COR-L47 (cell line): ENCODE results near the gene SLC43A1.

ENCODE experiments used
- DNase-seq: peaks from one replicate; lab custom pipeline; 2025; lab: John Stamatoyannopoulos, UW

The SLC43A1 gene

DNA sequence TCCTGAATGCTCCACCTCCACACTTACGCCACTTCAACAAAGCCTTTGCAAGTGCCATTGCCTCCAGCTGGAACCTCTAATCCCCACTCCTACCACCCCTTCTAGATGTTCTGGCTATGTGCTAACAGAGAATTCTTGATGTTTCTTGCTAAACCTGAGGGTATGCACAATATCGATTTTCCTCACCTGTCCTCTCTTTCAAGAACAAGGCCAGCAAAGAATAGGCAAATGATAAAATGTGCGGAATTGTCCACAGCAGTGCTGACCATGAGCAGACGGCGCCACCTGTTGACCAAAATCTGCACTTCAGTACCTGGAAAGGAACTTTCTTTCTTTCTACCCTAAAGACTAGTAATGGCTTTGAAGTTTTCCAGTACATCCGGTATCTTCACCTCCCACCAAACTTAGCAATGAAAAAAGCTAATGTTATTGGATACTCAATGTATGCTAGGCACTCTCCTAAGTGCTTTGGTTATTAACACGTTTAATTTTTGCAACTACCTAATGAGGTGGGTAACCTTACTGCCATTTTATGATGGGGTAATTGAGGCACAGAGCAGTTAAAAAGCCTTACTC lies 11.6 kb upstream of the SLC43A1 start:
- peak; percentile 54 for DNase-seq

DNA sequence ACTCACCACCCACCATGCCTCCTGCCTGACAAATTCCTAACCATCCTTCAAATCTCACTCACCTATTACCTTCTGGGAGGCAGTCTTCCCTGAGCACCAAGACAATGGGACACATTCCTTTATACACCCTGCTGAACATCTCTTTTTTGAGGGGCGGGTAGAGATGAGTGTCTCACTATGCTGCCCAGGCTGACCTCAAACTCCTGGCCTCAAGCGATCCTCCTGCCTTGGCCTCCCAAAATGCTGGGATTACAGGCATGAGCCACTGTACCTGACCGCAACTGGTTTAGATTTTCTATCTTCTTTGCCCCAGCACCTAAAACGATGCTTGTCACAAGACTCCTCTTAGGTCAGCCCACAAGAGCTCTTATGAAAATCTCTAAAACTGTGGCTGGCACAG lies 7.9 kb upstream of the SLC43A1 start:
- DNase-seq, result no peak

DNA sequence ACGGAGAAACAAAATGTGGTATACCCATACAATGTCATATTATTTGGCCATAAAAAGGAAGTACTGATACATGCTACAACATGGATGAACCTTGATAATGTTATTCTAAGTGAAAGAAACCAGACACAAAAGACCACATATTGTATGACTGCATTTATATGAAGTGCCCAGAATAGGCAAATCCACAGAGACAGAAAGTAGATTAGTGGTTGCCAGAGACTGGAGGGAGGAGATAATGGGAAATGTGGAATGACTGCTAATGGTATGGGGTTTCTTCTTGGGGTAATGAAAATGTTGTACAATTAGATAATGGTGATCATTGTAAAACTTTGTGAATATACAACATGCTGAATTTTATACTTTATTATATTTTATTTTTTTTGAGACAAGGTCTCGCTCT lies 5.6 kb upstream of the SLC43A1 start:
- DNase-seq, result no peak

DNA sequence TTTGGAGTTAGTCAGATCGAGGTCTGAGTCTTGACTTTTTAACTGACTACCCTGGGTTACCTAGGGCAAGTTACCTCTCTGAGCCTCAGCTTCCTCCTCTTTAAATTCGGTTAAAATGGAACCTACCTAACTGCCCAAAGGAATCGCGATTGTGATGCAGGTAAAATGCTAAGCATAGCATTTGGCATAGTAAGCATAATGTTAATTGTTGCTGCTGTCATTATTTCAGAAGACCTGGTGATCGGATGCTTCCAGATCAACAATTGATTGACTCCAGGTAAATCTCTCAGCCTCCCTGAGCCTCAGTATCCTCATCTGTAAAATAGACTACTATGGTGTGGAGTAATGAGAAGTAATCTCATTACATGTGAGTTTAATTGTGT lies 550 bp upstream of the SLC43A1 start:
- DNase-seq, result no peak

DNA sequence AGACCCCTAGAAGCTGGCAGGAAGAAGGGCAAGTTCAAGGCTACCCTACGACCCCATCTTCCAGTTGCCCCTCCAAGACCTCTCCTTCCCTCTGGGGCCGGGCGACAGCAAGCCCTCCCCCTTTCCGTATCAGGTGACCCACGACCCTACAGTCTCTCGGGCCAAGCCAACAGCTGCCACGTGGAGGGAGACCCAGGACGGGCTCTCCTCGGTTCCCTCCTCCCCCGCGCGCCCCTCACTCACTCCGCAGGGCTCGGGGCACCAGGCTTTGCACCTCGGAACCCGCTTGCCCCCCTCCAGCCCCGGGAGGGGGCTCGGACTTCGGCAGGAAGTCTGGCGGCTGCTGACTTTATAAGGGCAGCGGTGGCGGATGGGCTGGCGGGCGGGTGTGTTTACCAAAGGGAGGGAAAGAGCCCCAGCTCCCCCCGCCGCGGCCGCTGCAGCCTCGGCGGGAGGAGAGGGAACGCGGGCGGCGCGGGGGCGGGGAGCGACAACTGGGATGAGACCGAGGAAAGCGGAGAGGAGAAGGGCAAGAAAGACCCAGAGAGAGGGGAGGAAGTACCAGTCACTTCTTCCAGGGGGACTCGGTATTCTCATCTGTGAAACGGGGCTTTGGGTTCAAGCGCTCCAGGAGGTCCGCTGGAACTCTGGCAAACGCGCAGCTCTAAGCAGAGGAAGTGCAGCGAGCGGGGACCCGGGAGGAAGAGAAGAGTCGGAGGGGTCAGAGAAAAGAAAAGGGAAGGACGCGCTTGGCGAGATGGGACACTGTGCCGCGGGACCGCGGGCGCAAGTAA lies 767 bp downstream of the SLC43A1 start:
- peak; percentile 22 for DNase-seq

DNA sequence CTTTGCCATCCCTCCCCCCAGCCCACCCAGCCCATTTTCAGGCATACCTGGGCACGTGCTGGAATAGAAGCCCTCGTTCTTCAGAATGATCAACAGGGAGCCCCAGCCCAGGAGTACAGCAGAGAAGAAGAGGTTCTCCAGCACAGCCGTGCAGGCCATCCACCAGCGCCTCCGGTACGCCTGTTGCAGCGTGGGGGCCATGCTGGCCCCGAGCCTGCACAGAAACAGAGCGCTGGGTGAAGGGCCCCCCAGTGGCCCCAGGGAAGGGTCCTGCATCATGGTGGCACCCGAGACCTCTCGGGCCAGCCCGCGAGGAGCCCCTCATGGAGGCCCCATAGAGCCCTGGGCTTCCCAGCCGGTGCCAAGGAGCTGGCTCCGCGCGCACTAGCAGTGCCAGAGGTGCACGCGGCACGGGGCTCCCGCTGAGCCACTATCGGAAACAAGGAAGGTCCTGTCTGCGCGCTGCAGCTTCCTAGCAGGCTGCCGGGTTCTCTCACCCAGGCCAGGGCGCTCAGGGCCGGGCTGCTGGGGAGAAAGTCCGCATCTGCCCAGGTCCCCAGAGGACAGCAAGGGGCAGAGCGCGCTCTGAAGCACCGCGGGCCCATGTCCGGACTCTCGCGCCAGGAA lies 1.5 kb downstream of the SLC43A1 start:
- peak; percentile 60 for DNase-seq

DNA sequence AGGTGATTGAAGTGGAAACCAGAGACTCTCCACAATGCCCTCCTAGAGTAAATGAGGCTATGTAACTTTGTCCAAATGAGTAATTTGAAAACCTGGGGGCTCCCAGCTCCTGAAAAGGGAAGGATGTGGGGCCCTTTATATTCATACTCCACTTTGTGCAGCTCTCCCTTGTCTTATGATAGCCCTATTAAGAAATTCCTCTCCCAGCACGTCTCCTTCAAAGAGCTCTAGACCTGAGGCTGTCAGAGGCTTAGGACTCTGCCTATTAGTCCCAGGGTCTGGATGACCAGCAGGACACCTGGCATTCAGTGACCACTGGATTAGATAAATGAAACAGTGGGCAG lies 2.1 kb downstream of the SLC43A1 start:
- DNase-seq, result no peak

DNA sequence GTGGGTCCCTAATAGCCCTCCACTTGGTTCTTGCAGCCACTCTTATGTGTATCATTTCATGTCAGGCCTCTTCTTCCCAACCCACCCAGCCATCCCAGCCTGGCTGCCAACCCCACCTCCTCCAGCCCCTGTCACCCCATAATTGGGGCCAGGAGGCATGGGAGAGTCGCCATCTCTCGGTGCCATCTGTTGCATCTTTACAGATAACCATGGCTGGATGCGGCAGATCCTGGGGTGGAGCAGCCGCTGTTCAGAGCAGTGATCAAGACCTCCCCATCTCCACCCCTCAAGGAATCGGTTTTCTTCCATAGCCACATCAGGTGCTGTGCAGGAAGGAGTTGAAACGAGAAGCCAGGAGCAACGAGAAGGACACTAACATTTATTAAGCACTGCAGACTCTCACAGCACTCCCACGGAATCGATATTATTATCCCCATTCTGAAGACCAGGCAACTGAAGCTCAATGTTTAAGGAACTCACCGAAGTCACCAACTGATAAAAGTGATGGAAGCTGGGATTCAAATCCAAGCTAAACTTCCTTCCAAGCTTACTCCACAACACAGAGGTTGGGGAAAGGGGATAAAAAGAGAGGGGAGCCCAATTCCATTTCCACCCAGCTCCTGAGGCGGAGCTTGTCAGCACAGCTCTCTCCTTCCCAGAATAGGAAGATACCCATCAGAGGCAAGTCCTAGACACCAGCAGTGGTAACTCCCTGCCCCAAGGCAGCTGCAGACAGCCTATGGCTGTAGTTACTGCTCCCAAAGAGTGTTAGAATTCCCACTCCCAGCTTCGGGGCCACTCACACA lies 2.7 kb downstream of the SLC43A1 start:
- no peak for DNase-seq

DNA sequence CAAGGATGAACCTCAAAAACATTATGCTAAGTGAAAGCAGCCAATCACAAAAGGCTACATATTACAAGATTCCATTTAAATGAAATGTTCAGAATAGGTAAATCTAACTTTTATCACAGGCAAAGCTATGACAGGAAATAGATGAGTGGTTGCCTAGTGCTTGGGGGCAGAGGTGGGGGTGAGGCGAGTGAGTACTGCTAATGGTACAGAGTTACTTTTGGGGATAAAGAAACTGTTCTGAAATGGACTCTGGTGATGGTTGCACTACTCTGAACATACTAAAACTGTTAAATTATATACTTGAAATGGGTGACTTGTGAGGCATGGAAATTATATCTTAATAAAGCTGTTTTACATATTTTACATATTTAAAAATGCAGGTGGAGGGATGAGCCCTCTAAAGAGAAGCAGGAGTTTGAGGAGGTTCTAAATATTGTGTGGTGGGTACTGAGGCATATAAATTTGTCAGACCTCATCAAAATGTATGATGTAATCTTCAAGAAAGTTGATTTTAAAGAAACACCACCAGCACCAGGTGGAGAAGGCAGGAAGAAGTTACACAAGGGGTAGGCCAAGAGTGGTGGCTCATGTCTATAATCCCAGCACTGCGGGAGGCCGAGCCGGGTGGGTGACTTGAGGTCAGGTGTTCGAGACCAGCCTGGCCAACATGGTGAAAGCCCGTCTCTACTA lies 3.6 kb downstream of the SLC43A1 start:
- DNase-seq, result no peak

DNA sequence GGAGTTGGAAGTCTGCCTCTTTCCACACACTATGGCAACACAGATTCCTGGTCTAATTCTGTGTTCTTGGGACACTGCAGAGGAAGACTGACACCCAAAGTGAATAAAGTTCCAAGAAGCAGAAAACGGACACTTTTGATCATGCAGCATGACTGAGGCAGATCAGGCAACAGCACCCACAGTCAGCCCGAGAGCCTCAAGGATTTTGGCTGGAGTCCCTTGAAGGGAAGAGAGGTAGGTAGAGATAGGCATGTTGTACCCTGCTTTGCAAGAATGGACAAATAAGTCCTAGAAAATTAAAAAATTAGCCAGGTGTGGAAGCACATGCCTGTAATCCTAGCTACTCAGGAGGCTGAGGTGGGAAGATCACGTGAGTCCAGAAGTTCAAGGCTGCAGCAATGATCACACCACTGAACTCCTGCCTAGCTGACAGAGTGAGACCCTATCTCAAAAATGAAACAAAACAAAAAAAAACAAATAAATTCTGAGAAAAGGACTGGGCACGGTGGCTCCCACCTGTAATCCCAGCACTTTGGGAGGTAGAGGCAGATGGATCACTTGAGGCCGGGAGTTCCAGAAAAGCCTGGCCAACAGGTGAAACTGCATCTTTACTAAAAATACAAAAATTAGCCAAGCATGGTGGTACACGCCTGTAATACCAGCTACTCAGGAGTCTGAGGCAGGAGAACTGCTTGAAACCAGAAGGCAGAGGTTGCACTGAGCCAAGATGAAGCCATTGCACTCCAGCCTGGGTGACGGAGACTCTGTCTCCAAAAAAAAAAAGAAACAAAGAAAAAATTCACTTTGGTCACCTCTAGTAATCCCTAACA lies 6.9 kb downstream of the SLC43A1 start:
- DNase-seq, result no peak

DNA sequence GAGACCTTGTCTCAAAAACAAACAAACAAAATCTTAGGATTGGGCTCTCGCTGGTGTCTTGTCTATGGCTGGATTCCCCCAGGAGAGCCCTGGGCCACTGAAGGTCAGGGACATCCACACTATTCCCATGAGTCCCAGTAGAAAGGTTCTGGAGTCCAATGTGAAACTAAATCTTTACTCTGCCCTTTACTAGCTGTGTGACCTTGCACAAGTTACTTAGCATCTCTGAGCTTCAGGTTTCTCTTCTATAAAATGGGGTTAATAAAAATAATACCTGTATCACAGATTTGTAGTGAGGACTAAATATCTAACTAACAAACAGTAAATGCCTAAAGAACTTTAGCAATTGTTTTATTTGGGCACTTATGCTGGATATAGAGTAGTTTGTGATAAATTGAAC lies 9.0 kb downstream of the SLC43A1 start:
- no peak for DNase-seq

DNA sequence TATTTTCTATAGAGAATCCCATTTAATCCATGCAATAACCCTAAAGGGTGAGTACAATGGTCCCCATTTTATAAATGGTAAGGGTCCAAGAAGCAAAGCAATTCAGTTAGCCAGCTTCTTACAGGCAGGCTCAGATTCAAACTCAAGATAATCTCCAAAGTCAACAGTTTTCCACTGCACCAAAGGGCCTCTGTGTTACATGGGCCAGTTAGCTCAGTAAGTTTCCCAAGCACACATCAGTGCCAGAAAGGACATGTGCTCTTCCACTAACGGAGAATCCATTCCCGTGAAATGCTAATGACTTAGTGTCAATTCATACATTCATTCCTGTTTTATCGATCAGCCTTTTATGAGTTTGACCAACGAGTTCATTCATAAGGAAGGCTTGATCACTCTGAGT lies 11.0 kb downstream of the SLC43A1 start:
- no peak for DNase-seq

DNA sequence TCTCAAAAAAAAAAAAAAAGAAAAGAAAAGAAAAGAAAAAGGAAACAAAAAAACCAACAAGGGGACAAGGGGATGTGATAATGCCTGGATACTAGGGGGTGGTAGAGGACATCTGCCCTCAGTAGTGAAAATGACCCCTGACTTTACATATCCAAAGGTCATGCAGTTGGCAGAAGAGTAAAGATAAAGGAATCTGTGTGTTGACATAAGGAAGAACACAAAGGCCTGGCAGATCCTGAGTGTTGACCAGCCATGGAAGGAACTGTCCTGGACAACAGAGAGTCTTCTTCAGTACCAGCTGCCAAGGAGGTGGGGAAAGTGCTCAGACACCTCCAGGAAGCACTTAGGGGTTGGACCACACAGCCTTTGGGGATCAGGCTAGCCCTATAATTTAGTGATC lies 12.6 kb downstream of the SLC43A1 start:
- DNase-seq, result no peak

DNA sequence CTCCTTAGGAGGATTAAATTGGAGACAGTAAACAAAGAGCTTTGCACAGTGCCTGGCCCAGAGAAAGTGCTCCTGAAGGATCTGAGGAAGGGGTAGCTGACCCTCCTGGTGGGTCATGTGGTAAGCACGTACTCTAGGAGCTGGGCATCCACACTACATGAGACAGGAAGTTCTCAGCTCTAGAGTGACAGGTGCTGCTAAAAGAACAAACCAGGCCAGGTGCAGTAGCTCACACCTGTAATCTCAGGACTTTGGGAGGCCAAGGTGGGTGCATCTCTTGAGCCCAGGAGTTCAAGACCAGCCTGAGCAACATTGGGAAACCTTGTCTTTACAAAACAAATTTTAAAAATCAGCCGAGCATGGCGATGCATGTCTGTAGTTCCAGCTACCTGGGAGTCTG lies 13.1 kb downstream of the SLC43A1 start:
- no peak for DNase-seq

DNA sequence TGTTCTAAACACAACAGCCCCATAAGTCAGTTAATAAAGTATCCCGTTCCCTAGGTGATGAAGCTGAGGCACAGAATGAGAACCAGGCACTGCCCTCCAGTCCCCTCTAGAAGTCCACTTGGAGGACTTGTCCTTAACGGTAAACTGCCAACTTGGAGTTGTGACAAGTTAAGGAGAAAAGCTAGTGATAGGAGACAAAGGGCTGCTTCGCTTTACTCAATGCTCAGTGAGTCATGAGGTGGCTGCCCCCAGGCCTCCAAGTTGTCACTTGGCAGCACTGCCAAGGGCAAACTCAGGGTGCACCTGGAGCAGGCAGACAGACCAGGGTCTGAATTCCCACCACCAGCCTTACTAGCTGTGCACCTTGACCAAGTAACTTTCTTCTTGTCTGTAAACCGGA lies 13.5 kb downstream of the SLC43A1 start:
- DNase-seq, result no peak

DNA sequence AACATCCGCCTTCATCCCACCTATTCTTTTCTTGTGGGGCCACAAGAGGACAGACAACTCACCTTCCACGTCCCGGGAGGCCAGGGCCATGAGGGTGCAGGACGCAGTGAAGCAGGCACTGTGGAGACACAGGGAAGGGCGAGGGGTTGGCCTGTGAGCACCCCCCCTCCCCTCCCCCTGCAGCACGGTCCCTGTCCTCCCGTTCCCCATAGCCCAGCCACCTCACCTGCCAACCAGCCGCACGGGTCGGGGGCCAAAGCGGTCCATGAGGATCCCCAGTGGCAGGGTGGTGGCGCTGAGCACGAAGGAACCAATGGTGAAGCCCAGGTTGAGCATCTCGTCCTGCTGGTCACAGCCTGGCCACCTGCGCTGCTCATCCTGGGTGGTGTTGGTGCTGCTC lies 14.6 kb downstream of the SLC43A1 start:
- DNase-seq, result no peak

DNA sequence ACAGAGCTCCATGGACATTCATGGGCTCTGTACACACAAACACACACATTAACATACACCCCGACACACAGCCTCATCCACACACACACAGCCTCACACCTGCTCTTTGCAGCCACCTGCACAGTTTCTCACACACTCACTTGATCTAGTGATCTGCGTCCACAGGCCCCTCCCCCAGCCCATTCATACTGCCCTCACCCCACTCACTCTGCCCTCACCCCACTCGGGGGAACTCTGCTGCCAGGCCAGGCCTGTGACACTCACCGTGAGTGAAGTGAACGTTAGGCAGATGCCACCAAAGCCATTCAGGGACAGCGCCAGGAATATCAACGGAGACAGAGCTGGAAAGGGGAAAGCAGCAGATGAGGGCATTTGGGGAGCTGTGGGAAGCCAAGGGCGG lies 15.0 kb downstream of the SLC43A1 start:
- DNase-seq, result no peak

DNA sequence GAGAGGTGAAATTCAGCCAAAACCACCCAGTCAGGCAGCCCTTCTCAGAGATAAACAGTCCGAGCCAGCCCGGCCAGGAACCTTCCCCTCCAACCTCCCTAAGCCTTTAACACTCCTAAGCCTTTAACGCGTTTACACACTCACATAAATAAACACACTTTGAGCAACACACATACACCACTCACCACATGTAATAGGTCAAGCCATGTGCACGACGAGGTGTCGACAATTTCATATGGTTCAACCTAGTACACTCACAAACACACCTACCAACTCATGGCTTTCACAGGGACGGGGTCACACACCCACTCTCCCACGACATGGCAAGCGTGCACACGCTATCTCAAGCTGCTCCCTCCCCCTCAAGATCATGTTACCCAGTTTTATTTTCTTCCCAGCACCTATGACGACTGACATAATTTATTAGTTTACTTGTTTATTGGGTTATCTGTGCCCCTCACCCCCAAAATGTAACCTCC lies 15.5 kb downstream of the SLC43A1 start:
- no peak for DNase-seq

DNA sequence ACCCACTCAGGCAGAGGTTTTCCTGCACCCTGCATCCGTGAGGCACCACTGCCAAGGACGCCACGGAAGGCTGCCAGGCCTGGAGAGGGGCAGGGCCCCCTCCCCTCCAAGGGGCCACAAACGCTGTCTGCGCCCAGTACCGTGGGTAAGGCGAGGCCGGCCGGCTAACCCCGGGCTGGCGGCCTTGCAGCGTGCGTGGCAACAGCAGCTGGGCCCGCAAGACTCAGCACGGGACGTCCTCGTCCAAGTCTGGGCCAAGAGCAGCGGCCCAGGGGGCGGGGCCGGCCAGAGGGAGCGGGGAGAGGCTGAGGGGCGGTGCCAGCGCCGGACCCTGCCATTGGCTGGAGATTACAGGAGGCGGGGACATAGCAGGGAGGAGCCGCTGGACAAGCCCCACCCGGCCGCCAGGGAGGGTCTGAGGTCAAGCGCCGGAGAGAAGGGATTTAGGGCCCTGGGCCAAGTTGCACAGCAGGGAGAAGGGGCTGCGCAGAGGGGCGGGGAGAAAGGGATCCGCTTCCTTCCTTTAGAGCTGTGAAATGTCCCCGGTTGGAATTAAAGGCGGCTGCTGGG lies 16.0 kb downstream of the SLC43A1 start:
- DNase-seq, result no peak

DNA sequence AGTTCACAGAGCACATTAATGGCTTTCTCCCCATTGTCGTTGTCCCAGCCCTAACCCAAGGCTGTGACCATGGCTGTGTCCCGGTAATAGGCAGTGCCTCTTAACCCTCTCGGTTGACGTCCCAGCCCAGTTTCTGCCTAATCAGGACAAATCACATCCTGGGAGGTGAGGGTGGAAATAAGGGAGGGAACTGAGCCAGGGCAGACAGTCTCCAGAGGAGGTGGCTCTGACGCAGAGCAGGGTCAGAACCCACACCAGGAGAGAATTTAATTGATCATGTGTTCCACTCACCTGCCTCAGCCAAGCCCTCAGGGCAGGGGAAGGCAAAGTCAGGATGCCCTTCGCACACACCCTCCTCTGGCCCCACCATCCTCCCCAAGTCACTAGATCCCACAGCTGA lies 17.0 kb downstream of the SLC43A1 start:
- no peak for DNase-seq
